Measurements from ENCODE around the gene FHIT. TPM values are rescaled to one million over a fixed set of nuclear protein-coding genes. Genes with fewer than 3 reads are reported as not detected.

FHIT gene
- total RNA-seq, 1 donor from 2014 or later: 5.7 TPM

GRCh38 chr3:60919296-60919695 is 332.0 kb downstream of the FHIT start:
- H3K4me3 ChIP-seq: no peak overlapping the region
- no peaks in the 10 kb centered on the region for H4K20me1 ChIP-seq (ENCODE audit: low read depth)
- no peaks in the 10 kb centered on the region for H3K27me3 ChIP-seq
- no peak overlapping the region for H3K27ac ChIP-seq
- Mint-ChIP-seq H3K9me3 (no peaks in the 10 kb centered on the region), H3K36me3 (no peaks in the 10 kb centered on the region), H3K27me3 (ENCODE audit: insufficient read depth, low read depth) (no peaks in the 10 kb centered on the region), H3K4me1 (no peaks in the 10 kb centered on the region), H3K27ac (no peak overlapping the region), H3K4me3 (no peak overlapping the region)
- TF ChIP-seq CTCF (IDR thresholded peaks at IDR 0.05) (no peak), EZH2phosphoT487 (IDR thresholded peaks at IDR 0.05) (no peak), EZH2 (IDR thresholded peaks at IDR 0.05) (no peak)
- no peak overlapping the region for H2AFZ ChIP-seq (replicated peaks)
- no peaks in the 10 kb centered on the region for H3K36me3 ChIP-seq
- no peak for DNase-seq (ENCODE audit: low spot score)
- H3F3A ChIP-seq (ENCODE audit: low read depth): no peaks in the 10 kb centered on the region
- H3K9me3 ChIP-seq (ENCODE audit: low read depth): no peaks in the 10 kb centered on the region
- no peak overlapping the region for H3K4me2 ChIP-seq
- H3K79me2 ChIP-seq (ENCODE audit: low read depth): no peaks in the 10 kb centered on the region
- H3K4me1 ChIP-seq: no peaks in the 10 kb centered on the region
- no peak overlapping the region for H3K9ac ChIP-seq

- Histone ChIP-seq H3K4me2 (no peak overlapping the region), H3K27ac (no peak overlapping the region), H3K4me1 (no peaks in the 10 kb centered on the region), H4K20me1 (ENCODE audit: low read depth) (no peaks in the 10 kb centered on the region), H3K36me3 (no peaks in the 10 kb centered on the region), H3K27me3 (no peaks in the 10 kb centered on the region), H3F3A (ENCODE audit: low read depth) (no peaks in the 10 kb centered on the region), H2AFZ (replicated peaks) (no peak overlapping the region), H3K9ac (no peak overlapping the region), H3K79me2 (ENCODE audit: low read depth) (no peaks in the 10 kb centered on the region), H3K9me3 (ENCODE audit: low read depth) (no peaks in the 10 kb centered on the region), H3K4me3 (no peak overlapping the region)
- H3K9me3 Mint-ChIP-seq: peaks cover 2% of the 10 kb centered on the region
- DNase-seq (ENCODE audit: low spot score): no peak
- H3K27me3 Mint-ChIP-seq (ENCODE audit: insufficient read depth, low read depth): no peaks in the 10 kb centered on the region
- no peaks in the 10 kb centered on the region for H3K4me1 Mint-ChIP-seq
- H3K4me3 Mint-ChIP-seq: no peak overlapping the region
- H3K36me3 Mint-ChIP-seq: no peaks in the 10 kb centered on the region
- no peak overlapping the region for H3K27ac Mint-ChIP-seq
- no peak for TF ChIP-seq EZH2 (IDR thresholded peaks at IDR 0.05)
- TF ChIP-seq EZH2phosphoT487 (IDR thresholded peaks at IDR 0.05): no peak
- TF ChIP-seq CTCF (IDR thresholded peaks at IDR 0.05): no peak
Measured at GRCh38 chr3:60917141-60917540, 334.1 kb downstream of the FHIT start.

- H3K27ac ChIP-seq: no peak overlapping the region
- TF ChIP-seq CTCF (IDR thresholded peaks at IDR 0.05) (no peak), EZH2 (IDR thresholded peaks at IDR 0.05) (no peak), EZH2phosphoT487 (IDR thresholded peaks at IDR 0.05) (no peak)
- H3K4me1 Mint-ChIP-seq: no peaks in the 10 kb centered on the region
- no peak overlapping the region for H3K27ac Mint-ChIP-seq
- no peak overlapping the region for H3K4me2 ChIP-seq
- DNase-seq (ENCODE audit: low spot score): no peak
- no peaks in the 10 kb centered on the region for H3K79me2 ChIP-seq (ENCODE audit: low read depth)
- no peak overlapping the region for H3K4me3 Mint-ChIP-seq
- no peaks in the 10 kb centered on the region for H3K4me1 ChIP-seq
- no peaks in the 10 kb centered on the region for H3K36me3 Mint-ChIP-seq
- no peaks in the 10 kb centered on the region for H4K20me1 ChIP-seq (ENCODE audit: low read depth)
- no peak overlapping the region for H3K9ac ChIP-seq
- H3K27me3 Mint-ChIP-seq (ENCODE audit: insufficient read depth, low read depth): no peaks in the 10 kb centered on the region
- H3K9me3 Mint-ChIP-seq: peaks cover 2% of the 10 kb centered on the region
- H3K9me3 ChIP-seq (ENCODE audit: low read depth): no peaks in the 10 kb centered on the region
- no peak overlapping the region for H2AFZ ChIP-seq (replicated peaks)
- no peaks in the 10 kb centered on the region for H3F3A ChIP-seq (ENCODE audit: low read depth)
- H3K4me3 ChIP-seq: no peak overlapping the region
- H3K27me3 ChIP-seq: no peaks in the 10 kb centered on the region
- no peaks in the 10 kb centered on the region for H3K36me3 ChIP-seq
Measured at GRCh38 chr3:60916546-60916945, 334.7 kb downstream of the FHIT start.

Data from neural progenitor cell (in vitro differentiated cells).